GM19099 (cell line): ENCODE measurements around the gene HDAC5.

Source experiments
- POLR2A ChIP-seq: IDR thresholded peaks from 3 replicates; pipeline ENCODE4 v1.6.1; 2011; ENCODE audit warnings: low read depth; ENCODE audit not compliant: insufficient read length; ENCODE audit errors: extremely low read depth

The HDAC5 gene

DNA sequence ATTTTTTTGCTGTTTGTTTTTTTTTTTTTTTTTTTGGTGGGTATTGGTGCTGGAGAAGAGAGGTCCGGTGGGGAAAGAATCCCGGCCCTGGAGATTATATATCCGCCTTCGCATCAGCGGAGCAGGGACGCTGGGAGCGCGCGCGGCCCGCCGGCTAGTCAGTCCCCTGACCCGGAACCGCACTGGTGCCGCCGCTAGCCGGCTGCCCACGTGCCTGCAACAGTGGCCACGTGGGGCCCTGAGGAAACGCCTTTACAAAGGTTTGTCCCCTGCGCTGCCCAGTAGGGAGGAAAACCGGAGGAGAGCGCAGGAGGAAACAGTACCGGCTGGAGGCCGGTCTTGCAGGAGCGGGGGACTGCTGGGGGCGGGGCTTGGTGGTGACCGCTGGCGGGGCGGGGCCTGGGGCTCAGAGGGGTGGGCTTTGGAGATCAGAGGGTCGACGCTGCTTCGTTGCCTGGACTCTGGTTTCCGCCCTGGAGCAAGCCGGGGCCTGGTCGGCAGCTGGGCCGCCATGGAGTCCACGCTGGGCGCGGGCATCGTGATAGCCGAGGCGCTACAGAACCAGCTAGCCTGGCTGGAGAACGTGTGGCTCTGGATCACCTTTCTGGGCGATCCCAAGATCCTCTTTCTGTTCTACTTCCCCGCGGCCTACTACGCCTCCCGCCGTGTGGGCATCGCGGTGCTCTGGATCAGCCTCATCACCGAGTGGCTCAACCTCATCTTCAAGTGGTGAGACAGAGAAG lies 52.8 kb downstream of the HDAC5 start, which contains the start of gene G6PC3:
G6PC3 (plus strand) TSS at position 281 of the 743 bp plus-strand sequence; CDS start at position 512, 231 bp downstream.
- peak; percentile 84 for TF ChIP-seq POLR2A

DNA sequence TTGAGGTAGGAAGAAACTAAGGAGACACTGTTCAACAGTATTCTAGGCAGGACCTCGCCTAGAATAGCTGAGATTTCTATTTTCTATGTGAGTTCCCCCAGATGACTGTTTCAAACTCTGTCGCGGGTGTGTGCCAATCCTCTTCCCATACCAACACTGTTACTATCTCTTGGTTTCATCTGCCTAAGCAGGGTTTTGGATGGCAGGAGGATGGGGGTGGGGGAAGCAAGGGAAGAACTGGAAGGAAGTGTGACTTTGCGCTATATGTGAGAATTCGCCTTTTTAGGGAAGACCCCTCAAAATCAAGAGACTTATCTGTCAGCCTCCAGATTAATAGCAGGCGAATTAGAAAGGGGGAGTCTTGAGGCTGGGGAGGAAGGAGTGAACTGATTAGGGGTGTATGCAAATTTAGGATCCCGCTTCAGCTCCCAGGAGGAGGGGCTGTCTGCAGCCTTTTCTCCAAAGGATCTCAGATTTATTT lies 53.4 kb downstream of the HDAC5 start:
- TF ChIP-seq POLR2A = no peak

DNA sequence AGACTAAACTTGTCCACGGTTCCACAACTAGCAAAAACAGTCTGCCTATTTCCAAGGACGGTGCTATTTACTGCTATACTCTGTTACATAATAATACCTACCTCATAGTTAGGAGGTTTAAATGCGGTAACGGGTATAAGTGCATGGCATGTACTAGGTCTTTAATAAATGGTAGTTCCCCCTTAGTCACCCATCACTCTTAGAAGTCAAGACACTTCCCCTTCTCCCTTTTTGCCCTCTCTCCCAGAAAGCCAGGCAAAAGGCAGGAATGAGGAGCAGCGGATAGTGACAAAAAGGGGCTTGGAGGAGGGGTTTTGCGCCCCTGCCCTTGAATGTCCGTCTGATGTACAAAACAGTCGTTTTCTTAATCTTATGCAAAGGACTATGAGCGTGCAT lies 55.9 kb downstream of the HDAC5 start:
- TF ChIP-seq POLR2A = no peak

DNA sequence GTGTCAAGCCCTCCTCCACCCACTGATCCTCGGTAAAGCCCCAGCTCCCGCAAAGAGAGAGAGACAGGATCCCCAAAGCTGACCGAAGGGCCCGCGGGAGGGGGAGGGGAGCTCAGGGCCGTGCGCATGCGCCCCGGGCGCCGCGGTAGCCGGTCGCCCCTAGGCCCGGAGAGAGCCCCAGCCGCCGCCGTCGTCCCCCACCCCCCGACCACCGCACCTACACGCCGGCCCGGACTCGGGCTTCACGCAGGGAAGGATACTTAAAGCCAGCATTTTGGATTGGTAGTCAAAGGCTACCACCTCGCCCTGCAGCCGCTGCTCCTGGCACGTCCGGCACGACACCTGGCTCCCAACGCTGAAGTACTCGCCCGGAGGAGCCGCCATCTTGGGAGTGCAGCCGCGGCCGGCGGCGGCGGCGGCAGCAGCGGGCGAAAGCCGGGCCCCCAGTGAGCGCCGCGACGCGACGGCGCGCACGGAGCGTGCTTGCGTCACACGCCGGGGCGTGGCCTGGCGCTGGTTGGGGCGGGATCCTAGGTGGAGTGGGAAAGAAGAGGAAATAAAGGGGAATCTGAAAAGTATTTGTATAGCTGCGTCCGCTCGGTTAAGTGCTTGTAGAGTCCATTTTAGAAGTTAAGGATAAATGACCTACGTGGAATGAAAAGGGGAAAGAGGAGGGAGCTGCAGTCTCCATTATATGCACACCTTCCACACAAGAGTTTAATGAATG lies 57.1 kb downstream of the HDAC5 start, which contains the start of gene LSM12:
LSM12 (minus strand) TSS at position 468 of the 727 bp plus-strand sequence; CDS start at position 384, 84 bp downstream.
- TF ChIP-seq POLR2A = peak; percentile 85

DNA sequence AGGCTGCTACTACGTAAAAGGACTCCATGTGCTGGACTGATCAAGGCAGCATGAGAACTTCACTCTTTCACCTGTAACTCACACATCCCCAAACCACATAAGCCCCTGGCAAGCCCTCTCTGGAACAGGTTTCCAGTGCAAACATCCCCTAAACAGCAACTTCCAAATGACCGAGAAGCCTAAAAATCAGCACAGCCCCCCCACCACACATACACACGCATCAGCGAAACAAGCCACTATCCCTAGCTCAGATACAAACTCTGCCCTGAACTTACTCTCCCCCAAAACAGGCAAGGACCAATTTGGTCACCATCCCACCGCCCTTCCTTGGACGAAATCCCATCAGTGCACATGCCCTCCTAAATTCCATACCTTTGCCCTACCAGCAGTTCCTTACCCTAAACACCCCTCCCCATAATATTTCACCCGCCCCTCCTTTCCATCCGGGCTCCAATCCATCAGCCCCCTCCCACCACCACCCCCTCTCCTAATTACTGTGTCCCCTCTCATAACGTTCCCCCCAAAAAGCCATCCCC lies 57.7 kb downstream of the HDAC5 start:
- no peak for TF ChIP-seq POLR2A

DNA sequence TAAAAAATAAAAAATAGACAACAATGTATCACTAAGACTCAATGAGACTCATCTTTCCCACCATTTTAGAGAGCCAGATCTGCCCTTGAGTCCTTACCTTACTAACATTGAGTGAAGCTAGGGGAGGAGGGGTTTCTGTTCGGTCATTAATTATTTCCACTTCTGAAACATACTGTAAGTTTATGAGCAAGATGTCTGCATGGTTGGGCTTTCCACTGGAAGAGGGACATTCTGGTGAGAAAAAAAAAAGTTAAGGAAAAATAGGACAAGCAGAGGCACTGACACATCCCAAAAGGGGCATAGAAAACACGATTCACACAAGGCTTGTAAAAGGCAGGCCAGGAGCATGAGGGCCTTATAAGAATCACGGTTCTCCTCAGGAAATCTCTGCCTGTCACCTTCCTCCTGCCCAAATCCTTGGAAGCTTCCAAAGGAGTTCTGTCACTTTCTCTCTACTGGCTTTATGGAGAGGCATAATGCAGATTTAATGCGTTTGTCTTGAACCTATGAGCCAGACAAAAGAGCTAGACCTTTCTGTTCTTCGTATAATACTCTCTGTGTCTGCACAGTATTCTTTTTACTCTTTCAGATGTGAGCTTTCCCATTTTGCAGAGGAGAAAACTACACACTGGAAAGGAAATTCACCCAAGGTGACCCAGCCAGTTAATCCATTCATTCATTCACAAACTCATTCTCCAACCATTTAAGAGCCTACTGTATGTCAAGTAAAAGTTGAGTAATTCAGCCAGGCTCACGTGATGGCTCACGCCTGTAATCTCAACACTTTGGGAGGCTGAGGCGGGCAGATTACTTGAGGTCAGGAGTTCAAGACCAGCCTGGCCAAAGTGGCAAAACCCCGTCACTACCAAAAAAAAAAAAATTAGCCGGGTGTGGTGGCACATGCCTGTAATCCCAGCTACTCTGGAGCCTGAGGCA lies 59.5 kb downstream of the HDAC5 start:
- no peak for TF ChIP-seq POLR2A

DNA sequence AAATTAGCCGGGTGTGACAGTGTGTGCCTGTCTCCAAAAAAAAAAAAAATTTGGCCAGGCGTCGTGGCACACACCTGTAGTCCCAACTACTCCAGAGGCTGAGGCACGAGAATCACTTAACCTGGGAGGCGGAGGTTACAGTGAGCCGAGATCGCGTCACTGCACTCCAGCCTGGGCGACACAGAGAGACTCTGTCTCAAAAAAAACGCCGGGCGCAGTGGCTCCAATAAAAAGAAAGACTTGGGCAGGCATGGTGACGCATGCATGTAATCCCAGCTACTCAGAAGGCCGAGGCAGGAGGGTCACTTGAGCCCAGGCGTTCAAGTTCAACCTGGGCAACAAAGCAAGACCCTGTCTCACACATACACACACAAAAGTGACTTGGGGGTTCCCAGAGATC lies 60.6 kb downstream of the HDAC5 start:
- no peak for TF ChIP-seq POLR2A

DNA sequence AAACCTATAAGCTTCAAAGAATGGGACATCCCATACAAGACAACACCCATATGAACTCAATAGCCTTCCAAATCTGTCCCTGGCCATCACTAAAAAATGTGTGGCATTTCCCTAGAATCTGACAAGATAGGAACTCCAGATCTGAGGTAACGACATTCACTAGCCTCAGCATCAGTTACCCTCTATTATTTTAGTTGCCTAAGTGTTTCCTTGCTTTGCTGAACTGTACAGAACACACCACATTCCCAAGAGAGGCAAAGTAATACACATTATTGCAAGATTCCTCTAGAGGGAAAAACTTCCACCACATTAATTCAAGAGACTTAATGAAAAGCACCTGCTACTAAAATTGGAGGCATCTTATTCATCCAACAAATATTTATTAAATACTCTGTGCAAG lies 62.0 kb downstream of the HDAC5 start:
- TF ChIP-seq POLR2A = no peak

DNA sequence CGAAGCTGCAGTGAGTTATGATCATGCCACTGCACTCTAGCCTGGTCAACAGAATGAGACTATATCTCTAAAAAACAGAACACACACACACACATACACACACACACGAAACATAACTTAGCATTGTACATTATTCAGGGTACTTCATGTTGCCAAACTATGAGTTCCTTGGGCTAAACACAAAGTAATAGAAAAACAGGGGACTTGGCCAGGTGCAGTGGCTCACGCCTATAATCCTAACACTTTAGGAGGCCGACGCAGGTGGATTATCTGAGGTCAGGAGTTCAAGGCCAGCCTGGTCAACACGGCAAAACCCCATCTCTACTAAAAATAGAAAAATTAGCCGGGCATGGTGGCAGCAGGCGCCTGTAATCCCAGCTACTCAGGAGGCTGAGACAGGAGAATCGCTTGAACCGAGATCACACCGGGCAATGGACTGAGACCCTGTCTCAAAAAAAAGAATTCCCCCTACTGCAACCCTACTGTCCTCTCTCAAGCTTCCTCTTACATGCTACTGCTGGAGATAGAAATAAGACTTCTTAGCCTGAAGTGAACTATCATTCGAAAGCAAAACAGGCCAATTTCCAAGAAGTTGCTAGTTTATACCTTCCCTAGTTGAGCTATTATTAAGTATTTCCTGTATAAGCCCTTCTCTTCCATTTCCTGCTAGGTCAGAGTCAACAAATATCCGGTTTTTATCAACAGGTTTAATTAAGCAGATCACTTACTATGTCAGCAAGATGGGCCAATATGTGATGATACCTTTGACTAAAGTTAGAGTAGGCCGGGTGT lies 64.1 kb downstream of the HDAC5 start:
- TF ChIP-seq POLR2A = no peak

DNA sequence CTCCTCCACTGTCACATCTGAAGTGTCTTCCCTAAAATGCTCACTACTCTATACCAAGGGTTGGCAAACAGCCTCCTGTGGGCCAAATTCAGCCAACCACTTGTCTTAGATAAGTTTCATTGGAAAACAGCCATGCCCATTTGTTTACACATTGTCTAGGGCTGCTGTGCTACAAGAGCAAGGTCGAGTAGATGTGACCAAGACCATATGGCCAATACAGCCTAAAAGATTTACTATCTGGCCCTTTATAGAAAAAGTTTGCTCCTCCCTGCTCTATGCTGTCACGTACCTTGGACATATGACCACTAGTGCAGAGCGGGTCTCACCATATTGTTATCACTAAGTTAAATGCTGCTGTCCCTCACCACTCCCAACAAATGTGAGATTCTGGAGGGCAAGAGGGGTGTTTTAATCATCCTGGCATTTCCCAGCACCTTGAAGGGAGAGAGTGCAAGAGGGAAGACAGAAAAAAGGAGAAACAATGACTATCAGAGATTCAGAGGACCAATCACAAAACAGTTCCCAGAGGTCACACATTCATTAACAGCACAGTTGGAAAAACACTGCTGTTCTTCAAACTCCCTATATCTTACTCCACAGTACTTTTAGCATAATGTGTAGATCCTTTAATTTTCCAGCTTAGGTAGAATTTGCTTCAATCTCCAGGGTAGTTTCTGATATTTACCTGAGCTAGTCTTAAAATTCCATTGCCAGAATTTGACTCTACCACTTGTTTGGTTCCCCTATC lies 70.1 kb downstream of the HDAC5 start:
- TF ChIP-seq POLR2A = no peak

DNA sequence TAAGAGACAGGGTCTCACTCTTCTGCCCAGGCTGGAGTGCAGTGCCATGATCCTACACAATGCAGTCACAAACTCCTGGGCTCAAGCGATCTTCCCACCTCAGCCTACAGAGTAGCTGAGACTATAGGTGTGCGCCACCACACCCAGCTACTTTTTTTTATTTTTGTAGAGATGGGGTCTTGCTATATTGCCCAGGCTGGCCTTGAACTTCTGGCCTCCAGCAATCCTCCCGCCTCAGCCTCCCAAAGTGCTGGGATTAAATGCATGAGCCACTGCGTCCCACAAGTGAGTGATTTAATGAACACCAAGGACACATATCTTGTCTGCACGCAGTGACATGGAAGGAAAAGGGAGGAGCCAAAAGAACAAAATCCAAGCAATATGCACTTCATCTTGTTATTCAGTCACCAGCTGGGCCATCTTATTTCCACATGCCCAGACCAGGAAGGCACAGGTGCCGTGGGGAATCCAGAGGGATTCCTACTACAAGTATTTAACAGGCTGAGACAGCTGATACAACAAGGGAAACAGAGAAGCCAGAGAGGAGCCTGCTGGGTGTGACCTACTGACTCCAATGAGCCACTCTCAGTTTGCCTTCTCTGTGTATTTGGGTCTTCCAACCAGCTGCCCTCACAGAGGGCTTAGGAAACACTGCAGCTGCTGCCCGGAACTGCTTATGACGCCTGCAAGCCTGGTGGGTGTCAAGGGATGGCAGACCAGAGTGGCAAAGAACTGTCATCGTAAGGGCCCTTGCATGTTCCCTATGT lies 74.0 kb downstream of the HDAC5 start:
- TF ChIP-seq POLR2A = no peak

DNA sequence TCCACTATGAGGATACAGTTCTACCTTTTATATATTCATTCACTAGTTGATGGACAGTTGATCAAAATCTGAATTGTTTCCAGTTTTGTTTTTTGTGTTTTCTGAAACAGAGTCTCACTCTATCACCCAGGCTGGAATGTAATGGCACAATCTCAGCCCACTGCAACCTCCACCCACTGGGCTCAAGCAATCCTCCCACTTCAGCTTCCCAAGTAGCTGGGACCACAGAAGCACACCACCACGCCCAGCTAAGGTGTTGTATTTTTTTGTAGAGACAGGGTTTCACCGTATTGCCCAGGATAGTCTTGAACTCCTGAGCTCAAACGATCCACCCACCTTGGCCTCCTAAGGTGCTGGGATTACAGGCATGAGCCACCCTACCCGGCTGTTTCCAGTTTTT lies 78.0 kb downstream of the HDAC5 start:
- no peak for TF ChIP-seq POLR2A
